GM11168 (cell line): ENCODE results near the gene MAGI2.

Source experiments
- in situ Hi-C: fragments of 300-500 bp; cut with MboI; formaldehyde crosslinking; loops from one replicate; pipeline ENCODE4 v1.12.0; 2022; ENCODE audit warnings: low sequenced_read_pairs; ENCODE audit not compliant: unreplicated experiment

Gene MAGI2

DNA sequence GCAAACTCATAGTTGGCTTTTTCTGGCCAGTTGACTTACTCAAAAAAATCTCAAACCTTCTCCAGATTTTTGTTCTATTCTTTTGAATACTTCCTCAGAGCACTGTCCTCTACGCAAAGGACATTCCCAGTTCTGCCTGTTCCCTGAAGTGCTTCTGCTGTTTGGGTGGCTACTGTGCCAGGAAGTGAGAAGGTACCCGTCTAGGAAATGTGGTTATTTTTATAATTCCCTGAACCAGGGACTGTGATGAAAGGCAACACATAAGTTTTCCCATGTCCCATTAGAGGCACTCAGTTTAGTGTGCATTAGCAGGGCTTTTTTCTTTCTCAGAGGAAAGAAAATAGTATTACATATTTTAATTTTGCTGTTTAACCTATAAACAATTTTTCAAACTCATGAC, 1284.6 kb downstream of the MAGI2 start:
- in situ Hi-C loops, result no loop called here

DNA sequence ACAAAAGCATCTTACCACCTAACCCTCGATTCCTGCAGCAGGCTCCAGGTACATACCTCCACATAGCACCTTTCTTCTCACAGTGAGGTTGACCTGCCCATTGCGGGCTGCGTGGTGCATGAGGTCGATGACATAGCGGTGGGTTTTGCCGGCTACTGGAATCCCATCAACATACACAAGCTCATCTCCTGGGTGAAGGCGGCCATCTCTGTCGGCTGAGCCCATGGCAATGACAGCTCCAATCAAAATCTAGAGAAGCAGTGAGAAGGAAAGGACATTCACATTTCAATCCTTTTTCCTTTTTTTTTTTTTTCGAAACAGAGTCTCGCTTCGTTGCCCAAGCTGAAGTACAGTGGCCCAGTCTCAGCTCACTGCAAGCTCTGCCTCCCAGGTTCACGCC, 1285.6 kb downstream of the MAGI2 start:
- in situ Hi-C loops, result no loop called here

DNA sequence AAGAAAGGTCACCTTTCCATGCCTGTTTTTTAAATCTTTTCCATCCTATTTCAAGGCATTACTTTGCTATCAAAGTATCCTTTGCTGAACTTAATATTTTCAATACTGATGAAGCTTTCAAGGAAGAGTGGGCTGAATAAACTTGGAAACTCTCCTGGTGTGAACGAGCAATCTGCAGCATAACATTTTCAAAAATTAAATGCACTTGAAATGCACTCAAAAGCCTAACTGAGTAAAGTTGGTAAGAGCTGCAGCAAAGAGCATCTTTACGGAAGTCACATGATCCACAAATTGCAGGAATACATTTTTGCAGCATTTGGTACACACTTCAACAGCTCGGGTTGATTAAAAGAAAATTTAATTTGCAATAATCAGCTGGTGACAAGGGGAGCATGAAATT, 1287.6 kb downstream of the MAGI2 start:
- in situ Hi-C loops, result no loop called here

DNA sequence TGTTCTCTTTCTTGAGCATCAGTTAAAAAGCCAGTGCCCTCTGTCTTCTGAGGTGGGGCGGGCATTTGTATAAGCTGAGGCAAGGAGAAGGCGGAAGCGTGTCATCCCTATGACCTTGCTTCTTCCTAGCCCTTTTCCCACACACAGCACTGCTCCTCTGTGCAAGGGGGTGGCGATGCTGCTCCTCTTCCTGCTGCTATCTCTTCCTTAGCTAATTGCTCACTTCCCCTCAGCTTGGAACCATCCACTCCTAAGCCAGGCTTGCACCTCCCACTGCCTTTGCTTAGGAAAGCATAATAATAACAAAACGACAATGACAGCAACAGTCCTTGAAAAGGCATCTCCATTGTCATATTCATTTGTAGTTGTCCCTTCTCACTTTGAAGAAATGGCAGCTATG, 1288.0 kb downstream of the MAGI2 start:
- in situ Hi-C loops, result no loop called here

DNA sequence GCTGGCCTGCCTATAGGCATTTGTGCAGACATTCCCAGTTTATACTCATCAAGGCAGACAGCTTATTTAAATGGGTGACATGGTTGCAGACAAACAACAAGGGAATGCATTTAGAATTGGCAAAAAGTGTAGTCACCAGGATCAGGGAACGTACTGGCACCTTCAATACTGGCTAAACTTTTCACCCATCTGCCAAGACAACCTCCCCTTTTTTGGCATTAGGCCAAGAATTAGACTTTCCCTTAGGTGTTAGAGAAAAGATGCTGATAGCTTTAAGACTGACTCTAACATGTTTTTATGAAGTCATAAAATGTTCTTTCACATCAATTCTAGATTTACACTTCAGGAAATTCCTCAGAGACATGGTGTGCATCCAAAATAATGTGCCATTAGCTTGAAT, 1289.0 kb downstream of the MAGI2 start:
- in situ Hi-C loops, result no loop called here

DNA sequence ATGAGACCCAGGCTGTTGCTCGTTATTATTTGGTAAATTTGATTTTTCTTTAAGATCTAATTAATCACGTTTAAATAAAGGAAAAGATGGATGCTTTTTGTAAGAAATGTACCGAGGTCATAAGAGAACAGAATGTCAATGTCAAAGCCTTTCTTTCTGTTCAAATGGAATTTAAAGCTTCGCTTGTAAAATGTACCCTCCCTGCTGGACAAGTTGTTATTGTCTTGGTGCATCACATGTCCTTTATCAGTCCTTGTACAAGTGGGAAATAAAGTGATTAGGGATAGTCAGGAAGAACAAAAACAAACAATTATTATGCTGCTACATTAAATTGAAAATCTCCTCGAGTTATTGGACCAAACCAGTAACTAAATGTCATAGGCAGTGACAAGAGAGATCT, 1291.7 kb downstream of the MAGI2 start:
- in situ Hi-C loops, result no loop called here

DNA sequence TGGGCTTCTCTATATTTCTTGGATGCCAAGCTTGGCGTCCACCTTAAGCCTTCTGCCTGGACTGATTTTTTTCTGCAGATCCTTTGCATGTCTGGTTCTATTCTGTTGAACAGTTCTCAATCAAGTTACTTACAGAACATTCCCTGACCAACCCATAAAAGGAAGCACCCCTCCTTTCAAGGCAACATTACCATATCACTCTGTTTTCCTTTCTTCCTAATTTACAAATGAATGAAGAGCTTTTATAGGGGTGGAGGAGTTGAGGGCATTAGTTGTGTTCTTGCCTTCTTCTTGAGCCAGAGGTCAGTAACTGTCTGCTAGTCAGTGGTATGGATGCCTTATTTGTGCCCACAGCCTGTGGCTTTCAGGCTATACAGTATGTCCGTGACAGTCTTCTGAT, 1293.9 kb downstream of the MAGI2 start:
- in situ Hi-C loops, result no loop called here

DNA sequence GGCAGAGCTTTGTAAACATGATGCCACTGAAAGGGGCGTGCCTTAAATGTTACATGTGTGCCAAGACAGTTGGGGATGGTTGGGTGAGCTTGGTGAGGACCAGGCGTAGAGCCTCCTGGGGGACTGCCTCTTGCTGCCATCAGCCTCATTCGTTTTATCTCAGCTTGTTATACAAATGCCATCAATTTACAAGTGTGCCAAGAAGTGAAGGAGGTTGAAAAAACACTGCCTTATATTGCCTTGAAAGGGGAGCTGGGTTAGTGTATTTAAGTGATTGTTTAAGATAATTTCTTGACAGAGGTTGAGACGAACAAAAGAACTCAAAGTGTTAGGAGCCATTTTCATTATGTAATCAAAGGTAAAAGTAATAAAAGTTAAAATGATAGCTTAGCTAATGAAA, 1300.2 kb downstream of the MAGI2 start:
- in situ Hi-C loops, result no loop called here

DNA sequence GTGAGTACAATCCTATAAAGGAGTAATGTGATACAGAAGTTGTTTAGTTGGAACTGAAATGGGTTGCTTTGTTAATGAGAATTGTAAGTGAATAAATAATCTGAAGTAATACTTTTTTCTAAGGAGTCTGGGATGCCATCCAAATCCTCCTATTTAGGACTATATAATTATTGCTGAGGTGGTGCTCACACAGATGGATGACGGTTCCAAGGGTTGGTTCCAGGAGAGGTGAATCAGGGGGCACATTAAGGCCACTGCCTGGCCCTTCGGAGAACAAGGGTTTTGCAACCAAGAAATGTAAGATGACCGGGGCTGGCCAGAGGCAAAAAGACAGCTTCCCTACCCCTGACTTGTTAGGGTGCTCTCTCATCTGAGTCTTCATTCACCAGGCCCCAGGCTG, 1302.2 kb downstream of the MAGI2 start:
- in situ Hi-C loops, result no loop called here

DNA sequence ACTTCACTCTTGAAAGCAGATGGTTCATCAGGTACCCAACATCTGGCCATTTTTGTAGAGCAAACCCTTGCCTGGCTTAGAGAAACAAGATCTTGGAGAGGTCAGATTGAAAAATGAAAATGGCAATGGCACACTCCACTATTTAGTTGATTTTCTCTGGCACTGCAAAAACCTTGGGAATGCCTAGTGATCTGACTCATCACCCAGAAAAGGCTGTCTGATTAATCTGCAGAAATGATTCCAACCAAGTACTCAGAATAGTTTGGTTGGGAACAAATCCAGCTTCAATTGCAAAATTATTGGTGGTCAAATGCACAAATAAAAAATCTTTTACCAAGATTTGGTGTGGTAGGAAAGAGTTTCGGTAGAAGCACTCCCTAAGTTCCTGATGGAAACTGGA, 1303.7 kb downstream of the MAGI2 start:
- in situ Hi-C loops, result no loop called here

DNA sequence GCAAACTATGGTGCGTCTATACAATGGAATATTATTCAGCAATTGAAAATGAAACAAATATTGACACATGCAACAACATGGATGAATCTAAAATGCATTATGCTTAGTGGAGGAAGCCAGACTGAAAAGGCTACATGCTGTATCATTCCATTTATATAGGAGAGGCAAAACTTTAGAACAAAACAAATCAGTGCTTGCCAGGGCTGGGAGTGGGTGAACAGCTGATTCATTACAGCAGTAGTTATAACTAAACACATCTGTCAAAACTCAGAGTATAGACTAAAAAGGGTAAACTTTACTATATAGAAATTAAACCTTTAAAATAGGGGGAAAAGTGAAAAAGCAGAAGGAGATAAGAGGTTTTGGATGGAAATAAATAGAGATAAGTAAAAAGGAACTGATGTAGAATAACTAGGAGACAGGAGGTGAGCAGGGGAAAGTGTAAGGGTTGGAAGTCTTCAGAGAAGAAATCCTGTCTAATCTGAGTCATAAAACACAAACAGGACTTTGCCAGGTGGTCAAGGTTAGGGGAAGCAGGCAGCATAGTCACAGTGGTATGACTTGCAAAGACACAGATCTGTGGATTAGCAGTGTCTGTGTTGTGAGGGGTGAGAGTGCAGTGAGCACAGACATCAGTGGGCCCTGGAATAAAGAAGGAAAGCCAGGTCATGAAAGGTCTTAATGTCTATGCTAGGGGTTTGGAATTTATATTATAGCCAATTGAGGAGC, 1305.1 kb downstream of the MAGI2 start:
- in situ Hi-C loops, result no loop called here

DNA sequence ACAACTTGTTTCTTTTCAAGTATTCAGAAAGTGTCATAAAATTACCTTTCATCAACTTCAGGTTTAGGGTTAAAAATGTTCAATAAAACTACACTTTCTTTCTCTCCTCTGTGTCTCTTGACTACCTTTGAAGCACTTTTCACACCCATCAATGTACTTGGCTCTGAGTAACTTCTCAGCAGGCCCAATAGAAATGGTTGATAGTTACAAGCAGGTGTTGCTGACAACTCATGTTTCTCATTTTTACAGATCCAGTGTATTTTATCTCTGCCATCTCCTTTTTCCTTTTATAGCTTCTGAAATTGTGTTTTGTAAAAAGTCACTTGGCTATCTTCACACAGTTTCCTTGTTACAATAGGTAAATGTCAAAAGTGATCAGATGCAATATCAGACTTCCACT, 1306.9 kb downstream of the MAGI2 start:
- in situ Hi-C loops, result no loop called here

DNA sequence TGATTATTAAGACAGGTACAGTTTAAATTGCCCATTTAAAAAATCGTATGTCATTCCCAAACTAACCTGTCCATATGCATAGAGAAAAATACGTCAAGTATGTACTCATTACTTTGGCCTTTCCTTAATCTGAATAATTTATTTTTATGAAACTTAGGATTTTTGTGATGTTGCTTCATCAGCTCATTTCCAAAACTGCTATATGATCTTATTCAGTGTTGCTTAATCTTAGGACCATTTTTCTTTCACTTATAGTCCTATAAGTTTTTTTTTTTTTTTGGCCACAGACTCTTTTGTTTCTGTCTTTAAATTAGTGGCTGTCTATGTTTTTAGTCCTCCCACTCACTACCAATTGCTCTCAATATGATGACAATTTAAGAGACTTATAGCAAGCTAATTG, 1309.8 kb downstream of the MAGI2 start:
- in situ Hi-C loops, result no loop called here

DNA sequence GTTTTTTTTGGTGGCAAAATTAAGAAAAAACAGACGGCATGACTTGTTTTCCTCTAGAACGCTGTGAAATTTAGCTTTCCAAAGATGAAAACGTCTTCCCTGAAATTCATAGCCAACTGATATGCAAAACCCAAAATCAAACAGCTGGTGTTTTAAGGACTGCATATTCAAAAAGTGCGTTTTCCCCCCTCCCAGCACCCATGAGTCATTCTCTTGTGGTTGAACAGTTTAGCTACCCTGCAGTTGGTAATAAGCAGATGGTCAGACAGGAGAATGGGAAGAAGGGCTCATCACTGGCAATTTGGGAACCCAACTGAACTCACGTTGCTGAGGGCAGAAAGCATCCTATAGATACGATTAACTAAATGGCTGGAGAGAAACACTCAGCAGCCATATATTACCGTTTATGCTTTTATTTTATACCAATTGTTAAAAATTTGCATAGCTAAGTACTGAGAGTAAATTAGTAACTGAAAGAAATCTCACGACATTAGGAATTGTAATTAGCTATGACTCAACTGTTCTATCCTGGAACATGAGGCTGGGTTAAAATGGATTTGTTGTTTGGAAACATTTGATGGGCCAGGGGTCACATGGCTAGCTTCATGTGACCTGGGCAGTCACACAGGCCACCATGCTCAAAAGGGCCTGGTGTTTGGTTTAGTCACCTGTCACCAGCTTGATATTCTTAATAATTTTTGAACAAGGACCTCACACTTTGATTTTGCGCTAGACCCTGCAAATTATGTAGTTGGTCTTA, 1311.8 kb downstream of the MAGI2 start:
- in situ Hi-C loops, result no loop called here

DNA sequence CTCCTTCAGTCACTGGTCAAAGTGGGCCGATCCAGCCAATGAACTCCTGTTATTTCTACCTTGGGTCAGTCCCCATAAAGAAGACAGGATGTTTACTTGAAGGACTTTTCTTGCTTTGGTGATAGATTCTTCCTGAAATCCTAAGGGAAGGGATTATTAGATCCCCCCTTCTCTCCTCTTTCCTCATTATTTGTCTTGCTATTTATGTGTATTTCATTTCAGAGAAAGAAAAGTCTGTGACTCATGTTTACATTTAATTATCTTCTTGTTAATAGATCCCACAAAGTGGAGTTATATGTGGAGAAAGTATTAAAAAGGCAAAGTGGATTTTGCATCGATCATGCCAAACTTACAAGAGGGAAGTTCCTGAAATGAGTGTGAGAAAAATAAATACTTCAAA, 1313.4 kb downstream of the MAGI2 start:
- in situ Hi-C loops, result no loop called here

DNA sequence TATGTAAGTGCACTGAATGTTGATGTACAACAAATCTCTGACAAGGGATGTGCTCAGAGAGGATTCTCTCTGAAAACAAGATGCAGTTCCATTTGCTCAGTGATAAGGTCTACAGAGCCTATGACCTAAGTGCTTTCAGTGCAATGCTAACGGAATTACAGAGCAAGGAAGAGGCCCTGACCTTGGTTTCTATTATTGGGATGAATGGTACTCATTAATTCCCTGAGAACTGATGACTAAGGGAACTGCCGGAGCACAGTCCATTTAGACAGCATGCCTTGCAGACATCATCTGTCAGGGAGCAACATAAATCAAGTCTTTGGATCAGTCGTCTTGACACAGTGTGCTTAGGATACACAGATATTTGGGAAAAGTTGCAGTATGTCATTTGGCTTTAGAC, 1314.1 kb downstream of the MAGI2 start:
- in situ Hi-C loops, result no loop called here

DNA sequence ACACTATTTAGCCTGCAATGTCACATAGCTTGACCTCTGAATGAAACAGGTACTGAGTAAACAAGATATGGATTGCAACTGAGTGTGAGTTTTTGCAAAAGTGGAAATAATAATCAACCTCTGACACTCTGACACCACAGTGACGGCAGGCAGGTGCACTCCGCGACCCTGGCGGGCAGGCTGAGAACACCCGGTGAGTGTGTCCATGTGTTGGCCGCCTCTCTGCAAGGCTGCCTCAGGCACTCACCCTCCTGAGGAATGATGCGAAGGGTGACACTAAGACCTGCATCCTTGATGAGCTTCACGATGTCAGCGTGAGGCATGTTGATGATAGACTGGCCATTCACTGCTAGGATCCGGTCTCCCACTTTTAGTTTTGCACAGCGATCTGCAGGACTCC, 1318.7 kb downstream of the MAGI2 start:
- in situ Hi-C loops, result no loop called here

DNA sequence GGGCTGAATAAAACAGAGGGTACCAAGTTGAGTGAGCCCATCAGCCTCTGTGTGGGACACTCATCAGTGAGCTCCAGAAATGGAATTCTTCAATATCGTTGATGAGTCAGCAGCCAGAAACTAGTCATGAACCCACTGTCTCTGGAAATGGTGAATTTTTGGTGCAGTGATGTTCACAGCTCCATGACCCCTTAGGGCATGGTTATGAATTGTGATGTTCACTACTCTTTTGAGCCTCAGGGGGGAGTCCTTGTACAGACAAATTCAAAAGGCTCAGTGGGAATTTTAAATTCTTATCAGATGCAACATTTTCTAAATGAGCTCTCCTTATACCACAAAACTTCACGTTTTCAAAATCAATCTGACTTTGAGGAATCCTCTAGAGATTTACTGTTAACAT, 1319.2 kb downstream of the MAGI2 start:
- in situ Hi-C loops, result no loop called here

DNA sequence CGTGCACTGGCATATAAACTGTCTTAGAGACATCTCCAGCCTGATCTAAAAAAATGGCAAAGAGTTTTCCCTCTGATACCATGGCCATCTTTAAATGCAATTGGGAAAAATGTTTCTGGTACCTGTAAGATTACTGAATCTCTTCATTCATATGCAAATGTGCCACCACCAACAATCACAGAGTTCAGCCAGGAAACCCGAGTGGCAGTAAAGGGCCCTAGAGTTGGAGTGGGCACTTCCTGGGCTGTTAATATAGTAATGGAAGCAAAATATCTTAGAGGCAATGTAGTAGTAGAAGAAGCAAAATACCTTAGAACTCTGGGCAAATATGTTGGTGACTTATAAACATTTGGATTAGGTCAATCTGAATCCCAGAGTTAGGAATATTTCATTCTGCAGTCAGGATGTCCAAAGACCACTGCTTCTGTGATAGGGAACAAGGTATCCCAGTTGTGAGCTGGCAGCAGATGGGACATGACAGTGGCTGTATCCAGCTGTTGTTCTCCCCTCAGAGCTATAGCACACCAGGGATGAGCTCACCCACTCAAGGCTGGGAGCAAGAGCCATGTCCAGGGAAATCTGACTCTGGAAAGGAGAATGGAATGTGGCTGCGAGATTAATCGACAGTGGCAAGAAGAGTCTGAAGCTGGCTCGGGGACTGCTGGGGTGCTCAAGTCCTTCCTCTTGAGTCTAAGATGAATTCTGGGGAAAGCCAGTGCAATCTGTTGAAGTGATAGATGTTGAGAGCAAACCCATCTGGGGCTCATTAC, 1322.8 kb downstream of the MAGI2 start:
- in situ Hi-C loops, result no loop called here

DNA sequence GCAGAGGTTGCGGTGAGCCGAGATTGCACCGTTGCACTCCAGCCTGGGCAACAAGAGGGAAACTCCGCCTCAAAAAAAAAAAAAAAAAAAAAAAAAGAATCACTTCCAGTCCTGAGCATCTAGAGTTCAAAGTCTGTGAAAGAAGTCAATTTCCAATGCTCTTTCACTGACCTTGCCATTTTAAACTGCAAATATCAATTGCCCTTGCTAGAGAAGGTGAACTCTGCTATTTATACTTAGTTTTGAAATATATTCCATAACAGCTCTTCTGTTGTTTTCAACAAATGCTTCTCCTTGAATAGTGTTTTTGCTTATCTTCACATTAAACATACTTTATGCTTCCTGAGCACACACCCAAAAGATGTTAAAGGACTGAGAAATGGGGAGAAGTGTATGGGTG, 1323.6 kb downstream of the MAGI2 start:
- in situ Hi-C loops, result no loop called here

DNA sequence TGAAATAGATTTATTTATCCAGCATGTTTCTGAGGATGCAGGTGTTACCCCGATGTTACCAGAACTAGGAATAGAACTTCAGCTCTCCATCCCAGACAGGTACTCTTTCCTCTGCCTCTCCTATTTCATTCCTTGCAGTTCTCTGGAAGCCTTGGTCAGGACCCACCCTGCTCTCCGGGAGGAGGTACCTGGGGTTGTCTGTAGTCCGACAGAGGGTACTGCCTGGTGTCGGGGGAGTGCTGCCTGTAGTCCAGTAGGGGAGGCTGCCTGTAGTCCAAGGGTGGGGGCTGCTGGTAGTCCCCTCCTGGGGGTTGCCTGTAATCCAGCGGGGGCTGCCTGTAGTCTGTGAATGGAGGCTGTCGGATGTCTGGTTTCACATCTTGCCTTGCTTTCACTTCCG, 1326.5 kb downstream of the MAGI2 start:
- in situ Hi-C loops, result no loop called here
